ENCODE results near the gene CXCR1.
"Not testable (repeated sequence)": the region's sequence is repeated elsewhere in the genome, so short reads cannot be mapped to it uniquely, and the experiment has no call there.

The CXCR1 gene

DNA sequence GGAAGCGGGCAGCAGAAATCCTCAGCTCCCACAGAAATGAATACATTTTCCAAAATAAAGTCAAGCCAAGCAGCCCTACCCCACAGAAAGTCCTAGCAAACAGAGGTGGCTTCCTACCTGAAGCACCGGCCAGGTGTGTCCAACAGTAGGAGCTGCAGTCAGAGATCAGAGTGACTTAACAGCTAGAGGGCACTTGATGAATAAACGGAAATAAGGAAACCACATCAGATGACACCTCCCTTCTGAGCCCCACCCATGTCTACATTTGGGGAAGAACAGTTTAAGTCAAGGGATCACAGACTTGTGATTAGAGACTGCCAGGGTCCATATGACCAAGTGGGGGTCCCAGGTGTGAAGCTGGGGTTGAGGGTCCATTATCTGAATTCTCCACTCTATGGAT, at the start of gene CXCR1:
Gene CXCR1 (minus strand): TSS at position 172 of the 400 bp plus-strand sequence. CDS start 1,751 bp downstream, outside the sequence.
- DNase-seq (ENCODE audit: low spot score): no peak

DNA sequence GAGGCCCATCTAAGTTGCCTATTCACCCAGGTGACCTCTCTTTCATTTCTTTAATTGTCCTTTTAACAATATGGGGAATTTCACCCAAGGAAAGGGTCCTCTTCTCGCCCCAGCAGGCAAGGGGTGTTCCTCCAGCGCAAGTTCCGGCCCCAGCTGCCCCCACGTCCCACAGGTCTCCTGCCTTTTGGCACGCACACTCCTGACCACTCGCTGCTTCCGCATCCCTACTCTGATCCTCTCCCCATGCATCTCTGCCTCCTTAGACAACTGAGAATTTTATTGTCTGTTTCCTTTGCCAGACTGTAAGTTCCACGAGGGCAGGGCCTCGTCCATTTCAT, 49.5 kb upstream of the CXCR1 start:
- peak; percentile 24 for DNase-seq (ENCODE audit: low spot score)

DNA sequence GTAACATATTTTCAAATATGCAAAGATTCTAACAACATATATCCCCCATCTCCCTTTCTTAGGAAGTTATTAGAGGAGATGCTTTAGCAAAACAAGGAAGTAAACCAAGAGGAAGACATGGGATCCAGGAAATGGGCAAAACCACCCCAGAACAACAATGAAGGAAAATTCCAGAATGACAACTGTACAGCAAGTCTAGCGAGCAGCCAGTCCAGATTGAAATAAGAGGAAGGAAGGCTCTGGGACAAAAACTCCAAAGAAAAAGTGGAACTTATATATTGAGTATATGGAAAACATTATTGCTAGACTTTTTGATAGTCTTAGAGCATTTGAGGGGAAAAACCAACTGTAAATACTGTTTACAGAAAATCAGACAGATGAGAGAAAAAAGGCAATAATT, 47.4 kb upstream of the CXCR1 start:
- DNase-seq (ENCODE audit: low spot score): no peak

GRCh38 chr2:218209078-218209477, 42.3 kb upstream of the CXCR1 start:
- DNase-seq (ENCODE audit: low spot score): no peak

DNA sequence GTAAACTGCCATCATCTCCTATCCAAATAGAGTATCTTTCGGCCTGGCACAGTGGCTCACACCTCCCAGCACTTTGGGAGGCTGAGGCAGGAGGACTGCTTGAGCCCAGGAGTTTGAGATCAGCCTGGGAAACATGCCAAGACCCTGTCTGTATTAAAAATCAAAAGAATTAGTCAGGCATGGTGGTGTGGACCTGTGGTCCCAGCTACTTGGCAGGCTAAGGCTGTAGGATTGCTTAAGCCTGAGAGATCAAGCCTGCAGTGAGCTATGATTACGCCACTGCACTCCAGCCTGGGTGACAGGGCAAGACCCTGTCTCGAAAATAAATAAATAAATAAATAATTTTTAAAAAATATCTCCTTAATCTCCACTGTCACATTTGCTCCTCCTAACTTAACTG, 35.5 kb upstream of the CXCR1 start:
- DNase-seq (ENCODE audit: low spot score): no peak

GRCh38 chr2:218196974-218197373, 30.2 kb upstream of the CXCR1 start:
- no peak for DNase-seq (ENCODE audit: low spot score)

DNA sequence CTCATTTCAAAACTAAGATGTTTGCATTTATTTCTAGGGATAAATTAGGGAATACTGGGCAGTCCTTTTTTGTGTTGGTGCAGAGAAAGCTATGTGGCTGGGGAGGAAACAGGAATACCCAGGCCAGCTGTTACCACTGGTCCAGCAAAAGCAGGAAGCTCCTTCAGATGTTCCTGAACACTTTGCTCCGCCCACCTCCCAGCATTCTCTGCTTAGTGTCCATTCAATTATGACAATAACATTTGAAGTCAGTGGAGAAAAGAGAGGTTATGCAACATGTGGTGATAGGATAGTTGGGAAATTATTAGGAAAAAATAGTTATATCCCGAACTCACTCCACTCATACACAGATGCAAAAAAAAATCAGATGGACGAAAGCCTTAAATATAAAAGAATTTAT, 28.1 kb upstream of the CXCR1 start:
- DNase-seq (ENCODE audit: low spot score): no peak

GRCh38 chr2:218193701-218194100, 26.9 kb upstream of the CXCR1 start:
- DNase-seq (ENCODE audit: low spot score): no peak

- no peak for DNase-seq (ENCODE audit: low spot score)
Observed at GRCh38 chr2:218192902-218193430, 26.2 kb upstream of the CXCR1 start.

DNA sequence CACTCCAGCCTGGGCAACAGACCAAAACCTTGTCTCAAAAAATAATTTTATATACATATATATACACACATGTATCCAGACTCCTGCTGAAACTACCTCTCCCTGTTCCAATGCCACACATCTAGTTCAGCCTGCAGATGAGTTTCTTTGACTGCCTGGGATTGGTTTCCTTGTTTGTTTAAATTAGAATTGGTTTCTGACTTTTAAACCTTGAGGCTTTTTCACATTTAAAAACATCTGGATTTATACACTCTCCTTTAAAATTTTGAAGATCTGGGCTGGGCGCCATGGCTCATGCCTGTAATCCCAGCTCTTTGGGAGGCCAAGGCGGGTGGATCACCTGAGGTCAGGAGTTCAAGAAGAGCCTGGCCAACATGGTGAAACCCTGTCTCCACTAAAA, 21.8 kb upstream of the CXCR1 start:
- no peak for DNase-seq (ENCODE audit: low spot score)

DNA sequence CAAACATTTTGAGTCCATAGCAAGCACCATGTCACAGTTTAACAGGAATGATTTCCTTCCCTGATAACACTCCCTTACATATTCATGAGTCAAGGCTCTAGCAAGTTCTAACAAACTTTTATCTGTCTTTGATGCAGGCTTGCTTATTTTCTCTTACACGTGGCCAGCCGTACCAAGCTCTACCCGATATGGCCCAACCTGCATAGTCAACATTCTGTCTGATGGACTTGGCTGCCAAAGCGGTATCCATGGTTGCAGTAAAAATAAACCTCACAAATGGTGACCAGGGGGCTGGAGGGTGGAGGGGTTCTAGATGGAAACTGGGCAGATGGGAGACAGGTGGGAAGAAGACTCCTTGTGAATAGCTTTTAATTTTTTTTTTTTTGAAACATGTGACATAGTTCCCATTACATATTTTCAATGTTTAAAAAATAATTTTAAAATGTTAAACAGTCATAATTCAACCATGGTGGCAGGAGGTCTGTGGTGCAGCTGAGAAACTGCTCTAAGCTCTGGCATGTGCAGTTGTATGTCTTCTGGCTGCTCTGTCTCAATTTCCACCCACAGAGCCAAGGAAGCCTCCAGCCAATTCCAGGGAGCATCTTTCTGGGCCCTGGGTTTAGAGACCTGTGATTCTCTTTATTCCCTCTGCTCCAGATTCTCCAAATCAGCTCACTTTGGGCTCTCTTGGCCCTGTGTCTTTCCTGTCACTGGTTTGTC, 20.7 kb upstream of the CXCR1 start:
- DNase-seq (ENCODE audit: low spot score): no peak

- no peak for DNase-seq (ENCODE audit: low spot score)
Observed at GRCh38 chr2:218186876-218187275, 20.1 kb upstream of the CXCR1 start.

- DNase-seq (ENCODE audit: low spot score): peak; percentile 80
Observed at GRCh38 chr2:218186355-218186766, 19.6 kb upstream of the CXCR1 start.

DNA sequence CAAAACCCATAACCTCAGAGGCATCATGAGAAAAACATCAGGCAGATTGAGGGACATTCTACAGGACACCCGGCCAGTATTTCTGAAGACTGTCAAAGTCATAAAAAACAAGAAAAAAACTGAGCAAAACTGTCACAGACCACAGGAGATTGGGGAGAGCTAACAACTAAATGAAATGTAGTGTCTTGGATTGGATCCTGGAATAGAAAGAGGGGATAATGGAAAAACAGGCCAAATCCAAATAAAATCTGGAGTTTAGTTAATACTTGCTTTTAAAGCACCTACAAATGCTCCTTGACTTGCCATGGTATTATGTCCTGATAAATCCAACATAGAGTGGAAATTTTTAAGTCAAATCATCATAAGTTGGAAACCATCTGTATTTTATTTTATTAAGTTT, 17.6 kb upstream of the CXCR1 start:
- no peak for DNase-seq (ENCODE audit: low spot score)

- peak; percentile 22 for DNase-seq (ENCODE audit: low spot score)
Observed at GRCh38 chr2:218180467-218181114, 13.8 kb upstream of the CXCR1 start.

DNA sequence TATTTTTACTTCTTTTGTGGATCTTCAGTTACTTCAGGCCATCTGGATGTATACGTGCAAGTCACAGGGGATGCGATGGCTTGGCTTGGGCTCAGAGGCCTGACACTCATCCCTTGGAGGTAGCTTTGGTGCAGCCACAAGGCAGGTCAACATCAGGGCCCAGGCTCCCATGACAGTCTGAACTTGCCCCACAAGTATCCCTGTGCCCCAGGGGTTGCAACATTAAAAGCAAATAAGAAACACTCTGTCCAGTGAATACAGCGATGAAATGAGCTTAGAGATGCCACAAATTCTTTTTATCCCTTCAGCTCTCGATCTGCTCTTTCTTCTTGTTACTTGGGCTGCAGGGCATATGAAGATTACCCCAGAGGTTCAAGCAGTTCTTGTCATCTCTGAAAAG, 13.0 kb upstream of the CXCR1 start:
- no peak for DNase-seq (ENCODE audit: low spot score)

- no peak for DNase-seq (ENCODE audit: low spot score)
Observed at GRCh38 chr2:218172845-218173244, 6.1 kb upstream of the CXCR1 start.

DNA sequence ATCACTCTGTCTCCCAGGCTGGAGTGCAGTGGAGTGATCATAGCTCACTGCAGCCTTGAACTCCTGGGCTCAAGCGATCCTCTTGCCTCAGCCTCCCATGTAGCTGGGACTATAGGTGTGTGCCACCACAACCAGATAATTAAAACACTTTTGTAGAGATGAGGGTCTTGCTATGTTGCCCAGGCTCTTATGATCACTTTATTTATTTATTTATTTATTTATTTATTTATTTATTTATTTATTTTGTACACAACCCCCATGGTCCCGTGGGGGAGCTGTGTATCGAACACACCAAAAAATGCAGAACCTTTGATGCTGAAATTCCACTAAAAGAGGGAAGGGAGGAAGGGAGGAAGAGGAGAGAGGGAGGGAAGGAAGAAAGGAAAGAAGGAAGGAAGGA, 5.0 kb upstream of the CXCR1 start:
- DNase-seq (ENCODE audit: low spot score): not testable (repeated sequence)

DNA sequence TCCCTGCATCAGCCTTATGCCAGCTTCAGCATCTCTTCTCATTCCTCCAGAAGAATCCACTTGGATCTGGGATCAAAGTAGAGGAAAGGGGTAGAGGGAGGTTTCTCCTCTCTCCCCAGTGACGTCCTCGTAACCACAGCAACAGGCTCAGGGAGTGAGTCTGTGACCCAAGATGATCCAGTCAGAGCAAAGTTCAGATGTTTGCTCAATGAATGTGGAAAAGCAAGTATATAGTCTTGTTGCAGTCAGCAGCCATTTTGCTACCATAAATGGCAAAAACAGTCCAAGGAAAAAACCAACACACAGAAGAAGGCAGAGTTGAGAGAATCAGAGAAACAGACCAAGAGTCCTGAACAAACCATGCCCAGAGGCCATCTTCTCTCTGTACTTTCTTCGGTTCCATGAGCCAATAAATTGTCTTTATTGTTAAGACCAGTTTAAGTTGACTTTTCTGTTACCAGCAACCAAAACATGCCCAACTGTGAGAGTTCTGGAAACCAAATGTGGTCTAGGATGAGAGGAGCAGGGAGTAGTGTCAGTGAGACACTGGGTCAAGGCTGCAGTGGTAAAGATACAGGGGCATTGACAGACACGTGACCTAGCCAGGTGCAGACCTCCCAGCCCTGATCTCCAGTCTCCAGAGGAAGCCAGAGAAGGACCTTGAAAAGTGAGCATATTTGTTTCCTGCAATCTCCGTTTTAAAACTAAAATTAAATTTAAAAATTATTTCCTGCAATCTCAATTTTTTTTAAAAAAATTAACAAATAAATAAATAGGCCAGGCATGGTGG, 3.2 kb upstream of the CXCR1 start:
- no peak for DNase-seq (ENCODE audit: low spot score)

DNA sequence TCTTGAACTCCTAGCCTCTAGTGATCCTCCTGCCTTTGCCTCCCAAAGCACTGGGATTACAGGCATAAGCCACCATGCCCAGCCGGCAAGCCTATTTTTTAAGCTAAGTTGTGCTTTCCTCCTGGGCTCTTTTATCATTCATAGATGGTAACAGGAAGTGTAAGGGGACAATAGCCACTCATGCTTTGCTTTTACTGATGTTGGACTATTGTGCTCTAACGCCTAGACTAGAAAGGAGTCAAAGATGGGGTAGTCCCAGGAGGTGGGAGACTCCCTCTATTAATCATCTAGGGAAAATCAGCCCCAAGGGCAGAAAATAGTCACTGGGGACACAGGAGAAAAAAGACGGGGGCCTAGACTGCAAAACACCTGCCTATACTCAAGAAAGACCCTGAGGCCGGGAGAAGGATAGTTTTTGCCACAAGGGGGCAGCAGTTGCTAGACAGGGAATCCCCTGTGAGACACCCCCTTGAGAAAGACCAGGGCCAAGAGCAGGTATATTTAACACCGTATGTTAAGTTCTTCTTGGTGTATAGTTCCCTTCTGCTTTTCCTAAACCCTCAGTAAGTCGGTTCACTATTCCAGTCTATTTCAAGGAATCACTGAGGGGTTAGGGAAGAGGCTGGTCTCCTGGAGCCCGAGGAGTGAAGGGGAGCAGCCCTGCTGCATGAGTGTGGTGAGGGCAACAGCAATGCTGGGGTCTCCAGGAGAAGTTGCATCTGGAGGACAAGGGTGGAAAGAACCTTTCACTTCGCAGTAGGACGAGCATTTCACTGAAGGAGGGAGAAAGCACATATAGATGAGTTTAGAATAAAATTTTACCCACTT, 2.1 kb upstream of the CXCR1 start:
- DNase-seq (ENCODE audit: low spot score): peak; percentile 15

DNA sequence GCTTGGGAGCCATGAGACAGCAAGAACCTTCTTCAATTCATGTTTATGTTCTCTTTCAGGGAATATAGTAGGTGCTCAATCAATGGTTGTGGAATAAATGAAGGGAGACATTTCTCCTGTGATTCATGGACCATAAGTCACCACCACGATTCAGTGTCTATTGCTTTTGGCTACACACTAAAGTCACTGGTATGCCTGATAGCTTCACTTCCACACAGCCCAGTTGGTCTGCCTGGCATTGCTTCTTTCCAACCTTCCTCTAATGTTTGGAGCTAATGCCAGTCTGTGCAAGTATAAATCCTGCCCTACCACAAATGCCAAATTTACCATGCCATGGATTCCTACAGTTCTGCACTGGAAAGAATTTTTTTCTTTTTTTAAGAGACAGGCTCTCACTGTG, 1.3 kb upstream of the CXCR1 start:
- no peak for DNase-seq (ENCODE audit: low spot score)

DNA sequence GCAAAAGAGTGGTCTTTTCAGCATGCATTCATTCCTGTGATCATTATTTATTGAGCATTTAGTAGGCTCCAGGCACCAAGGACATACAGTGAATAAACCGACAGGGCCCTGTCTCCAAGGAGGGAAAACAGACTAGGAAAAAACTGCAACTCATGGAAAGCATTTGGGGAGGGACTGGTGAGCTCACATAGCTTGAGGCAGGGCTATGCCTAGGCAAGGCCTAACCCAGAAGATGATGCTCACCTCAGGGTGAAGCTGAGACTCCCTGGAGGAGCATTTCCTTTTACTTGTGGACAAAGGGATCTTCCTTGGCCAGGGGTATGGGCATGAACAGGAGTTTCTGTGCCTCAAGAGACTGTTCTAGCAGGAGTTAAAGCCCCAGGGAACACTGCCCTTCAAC, 3.9 kb downstream of the CXCR1 start:
- no peak for DNase-seq (ENCODE audit: low spot score)
